Prostate gland (tissue), 2 donors: ENCODE data around the gene PFN3.

Experiments
- CTCF ChIP-seq, 4 experiments: fragments of 200-600 bp in 2 of 4; fragments of 450-650 bp in 2 of 4; sonication (generic) in 2 of 4; IDR thresholded peaks; 1 replicate in 3 of 4; 2 replicates in 1 of 4; pipeline ENCODE4 v1.5.1; 2016 to 2019; ENCODE audit warnings: antibody characterized with exemption in 4 of 4, mild to moderate bottlenecking in 2 of 4, moderate library complexity in 2 of 4
- POLR2AphosphoS5 ChIP-seq: sonication (generic); formaldehyde crosslinking; IDR thresholded peaks from one replicate; pipeline ENCODE4 v1.6.1; 2017; ENCODE audit warnings: antibody characterized with exemption

- TF ChIP-seq CTCF (IDR thresholded peaks at IDR 0.05) (no peak), POLR2AphosphoS5 (no peak)
These were observed 14.7 kb downstream of the PFN3 start for GRCh38 chr5:177385720-177386119.
